T-cell (primary cell): ENCODE results near the gene UMAD1. TPM values are rescaled to one million over a fixed set of nuclear protein-coding genes. Genes with fewer than 3 reads are reported as not detected.

Experiments
- ATAC-seq, 4 experiments: fragments of 200-7000 bp in 3 of 4; fragments of 150-1000 bp in 1 of 4; cut with Tn5 transposase; replicated peaks in 1 of 4; 1 replicate in 3 of 4; 2 replicates in 1 of 4; pipeline ENCODE4 v1.10.0; 2021; ENCODE audit warnings: moderate library complexity in 3 of 4, mild to moderate bottlenecking in 2 of 4, moderate number of reproducible peaks in 1 of 4
- CTCF ChIA-PET, 2 donors: fragments of 300-600 bp; sonication (Branson Sonifier 250); formaldehyde crosslinking; loops; one replicate each; lab custom pipeline; 2022; ENCODE audit warnings: antibody characterized with exemption in 2 of 2; lab: Charles Lee
- POLR2A ChIA-PET, 2 donors: fragments of 300-600 bp; sonication (Branson Sonifier 250); formaldehyde crosslinking; loops; one replicate each; lab custom pipeline; 2022; ENCODE audit warnings: antibody characterized with exemption in 2 of 2; lab: Charles Lee
- DNase-seq, 35 experiments: peaks; one replicate each; pipeline versions ENCODE4 v3.0.0 to v3.0.0-alpha.2; 2013 to 2023
- H3K27ac ChIP-seq: one replicate; pipeline ENCODE4 v1.5.1; 2013; ENCODE audit warnings: low read length
- H3K27me3 ChIP-seq, 2 experiments: replicated peaks in 1 of 2; 1 replicate in 1 of 2; 2 replicates in 1 of 2; pipeline versions ENCODE4 v1.6.1 to v1.7.0; 2013; ENCODE audit warnings: low read length in 1 of 2, mixed read lengths in 1 of 2; ENCODE audit not compliant: control insufficient read depth in 2 of 2, insufficient read depth in 2 of 2; ENCODE audit errors: extremely low read depth in 1 of 2
- H3K36me3 ChIP-seq, 2 donors: 1 replicate in 1 of 2; 2 replicates in 1 of 2; pipeline versions ENCODE4 v1.6.1 to v1.7.0; 2013; ENCODE audit warnings: low read length in 1 of 2; ENCODE audit not compliant: control insufficient read depth in 2 of 2, insufficient read depth in 1 of 2; ENCODE audit errors: extremely low read depth in 1 of 2
- H3K4me1 ChIP-seq, 2 experiments: 1 replicate in 1 of 2; 2 replicates in 1 of 2; pipeline versions ENCODE4 v1.6.1 to v1.7.0; 2013; ENCODE audit warnings: low read length in 2 of 2, mixed read lengths in 1 of 2; ENCODE audit not compliant: insufficient read depth in 2 of 2, control insufficient read depth in 1 of 2; ENCODE audit errors: extremely low read depth in 1 of 2
- H3K4me3 ChIP-seq, 2 donors: 1 replicate in 1 of 2; 2 replicates in 1 of 2; pipeline versions ENCODE4 v1.5.1 to v1.7.0; 2013; ENCODE audit warnings: mild to moderate bottlenecking in 2 of 2, low read length in 1 of 2, moderate library complexity in 1 of 2; ENCODE audit not compliant: control insufficient read depth in 1 of 2; ENCODE audit errors: extremely low read depth in 1 of 2
- H3K9me3 ChIP-seq: 2 replicates; pipeline ENCODE4 v1.7.0; 2013
- H3K27ac Mint-ChIP-seq, 2 donors: one replicate each; pipeline ENCODE4 v1.8.0; 2020 to 2021; ENCODE audit warnings: mild to moderate bottlenecking in 2 of 2, mixed read lengths in 2 of 2
- H3K27me3 Mint-ChIP-seq, 2 donors: one replicate each; pipeline ENCODE4 v1.8.0; 2021 to 2022; ENCODE audit warnings: mixed read lengths in 2 of 2
- H3K36me3 Mint-ChIP-seq: one replicate; pipeline ENCODE4 v1.8.0; 2021; ENCODE audit warnings: mixed read lengths
- H3K4me1 Mint-ChIP-seq, 3 donors: one replicate each; pipeline ENCODE4 v1.8.0; 2020 to 2022; ENCODE audit warnings: mixed read lengths in 3 of 3, mild to moderate bottlenecking in 1 of 3
- H3K4me3 Mint-ChIP-seq, 3 donors: one replicate each; pipeline ENCODE4 v1.8.0; 2020 to 2022; ENCODE audit warnings: mild to moderate bottlenecking in 3 of 3, mixed read lengths in 3 of 3, moderate library complexity in 3 of 3
- H3K9me3 Mint-ChIP-seq, 3 donors: one replicate each; pipeline ENCODE4 v1.8.0; 2020 to 2022; ENCODE audit warnings: mixed read lengths in 3 of 3
- WGBS: methylation state at CpG from one replicate; pipeline ENCODE4 v1.1.5; 2013; ENCODE audit warnings: missing lambda C conversion rate; ENCODE audit not compliant: insufficient coverage; 5-methylcytosine and 5-hydroxymethylcytosine counted together
- total RNA-seq, 35 experiments: library from RNA in 6 of 35; stranded (reverse) in 6 of 35; fragments of 120-200 nt in 1 of 35; gene quantifications; one replicate each; pipeline versions ENCODE4 v1.2.1 to v1.2.4 and lab custom pipeline; 2013 to 2026

Gene UMAD1
- total RNA-seq, 5 donors from 2014 or later (not counting 1 experiment from before 2014, with no cell fraction given), result 13.8 to 19.8 (median 16.6) TPM

GRCh38 chr7:7761340-7761973, 120.9 kb downstream of the UMAD1 start:
- Histone ChIP-seq H3K27ac (peak overlapping the region; percentile 71), H3K36me3 (no peaks in the 10 kb centered on the region), H3K4me1 (peaks cover 7 to 22% of the 10 kb centered on the region in 2 experiments), H3K9me3 (no peaks in the 10 kb centered on the region), H3K27me3 (no peaks in the 10 kb centered on the region), H3K4me3 (peak overlapping the region; percentile 37 to 40)
- POLR2A ChIA-PET, result interaction anchor here (0.6 kb wide), 4 partner anchors 201 to 614 kb away, joined by 3 to 4 read pairs (median 3); no protein-coding TSS in a partner anchor
- no CpG with 5 or more reads among the region's 5 CpGs for WGBS
- H3K27ac Mint-ChIP-seq, result peak overlapping the region; percentile 97
- CTCF ChIA-PET, result interaction anchor here (0.6 to 3.2 kb wide), 10 partner anchors 10 to 449 kb away, joined by 3 to 34 read pairs (median 6); partner anchors contain the start of gene UMAD1 (in 1 of the 2)
- peaks cover 41 to 42% (median 42%) of the 10 kb centered on the region in 3 donors for H3K4me1 Mint-ChIP-seq
- ATAC-seq, result peak in 1 of 4 experiments; percentile 34
- peak overlapping the region; percentile 81 to 91 (median 84) for H3K4me3 Mint-ChIP-seq
- no peaks in the 10 kb centered on the region for H3K27me3 Mint-ChIP-seq
- H3K36me3 Mint-ChIP-seq, result no peaks in the 10 kb centered on the region
- peak in 2 of 35 experiments; percentile 11 to 64 for DNase-seq
- no peaks in the 10 kb centered on the region for H3K9me3 Mint-ChIP-seq

GRCh38 chr7:7761974-7762779, 121.6 kb downstream of the UMAD1 start:
- peak overlapping the region; percentile 81 to 91 (median 84) for H3K4me3 Mint-ChIP-seq
- Histone ChIP-seq H3K27me3 (no peaks in the 10 kb centered on the region), H3K4me1 (peaks cover 7 to 22% of the 10 kb centered on the region in 2 experiments), H3K36me3 (no peaks in the 10 kb centered on the region), H3K4me3 (peak overlapping the region; percentile 37 to 74), H3K27ac (peak overlapping the region; percentile 71), H3K9me3 (no peaks in the 10 kb centered on the region)
- peak in 5 of 35 experiments; percentile 10 to 67 (median 18) for DNase-seq
- peak overlapping the region; percentile 97 for H3K27ac Mint-ChIP-seq
- H3K4me1 Mint-ChIP-seq, result peaks cover 41 to 42% (median 42%) of the 10 kb centered on the region in 3 donors
- no peaks in the 10 kb centered on the region for H3K9me3 Mint-ChIP-seq
- POLR2A ChIA-PET, result interaction anchor here (0.6 kb wide), 3 partner anchors 200 to 614 kb away, joined by 3 read pairs; no protein-coding TSS in a partner anchor
- no peaks in the 10 kb centered on the region for H3K36me3 Mint-ChIP-seq
- CTCF ChIA-PET, result interaction anchor here in 1 of 2 donors (0.7 to 3.2 kb wide), 3 partner anchors 81 to 448 kb away, joined by 4 to 34 read pairs (median 8); partner anchors contain the start of gene UMAD1
- no peaks in the 10 kb centered on the region for H3K27me3 Mint-ChIP-seq
- WGBS, result 14% methylated on average over 2 of the region's 9 CpGs
- peak; percentile 72 to 79 (median 78) for ATAC-seq

GRCh38 chr7:7764520-7765396, 124.2 kb downstream of the UMAD1 start:
- no peaks in the 10 kb centered on the region for H3K9me3 Mint-ChIP-seq
- peak in 4 of 35 experiments; percentile 7 to 51 (median 16) for DNase-seq
- peak overlapping the region; percentile 90 to 93 for H3K27ac Mint-ChIP-seq
- CTCF ChIA-PET, result interaction anchor here (0.6 to 1.7 kb wide), 15 partner anchors 8 to 662 kb away, joined by 3 to 13 read pairs (median 3); partner anchors contain the start of gene UMAD1 (in 1 of the 2)
- H3K36me3 ChIP-seq, result no peaks in the 10 kb centered on the region
- H3K4me1 ChIP-seq, result peaks cover 7 to 22% of the 10 kb centered on the region in 2 experiments
- H3K4me1 Mint-ChIP-seq, result peaks cover 41 to 42% (median 42%) of the 10 kb centered on the region in 3 donors
- no peak overlapping the region for H3K4me3 Mint-ChIP-seq
- no CpG with 5 or more reads among the region's 3 CpGs for WGBS
- peak overlapping the region; percentile 59 for H3K27ac ChIP-seq
- no peak overlapping the region for H3K4me3 ChIP-seq
- no peaks in the 10 kb centered on the region for H3K27me3 ChIP-seq
- H3K27me3 Mint-ChIP-seq, result no peaks in the 10 kb centered on the region
- peak; percentile 68 to 80 (median 76) for ATAC-seq
- H3K9me3 ChIP-seq, result no peaks in the 10 kb centered on the region
- POLR2A ChIA-PET, result interaction anchor here (0.6 to 1.1 kb wide), 6 partner anchors 67 to 670 kb away, joined by 3 to 9 read pairs (median 4); partner anchors contain the start of gene UMAD1 (in 1 of the 2)
- peaks cover 3% of the 10 kb centered on the region for H3K36me3 Mint-ChIP-seq

GRCh38 chr7:7765422-7765821, 124.9 kb downstream of the UMAD1 start:
- POLR2A ChIA-PET, result interaction anchor here (0.6 to 1.1 kb wide), 6 partner anchors 67 to 670 kb away, joined by 3 to 9 read pairs (median 4); partner anchors contain the start of gene UMAD1 (in 1 of the 2)
- no peak for ATAC-seq

GRCh38 chr7:7766671-7767070, 126.1 kb downstream of the UMAD1 start:
- Mint-ChIP-seq H3K36me3 (peaks cover 3% of the 10 kb centered on the region), H3K4me3 (no peak overlapping the region), H3K9me3 (no peaks in the 10 kb centered on the region), H3K4me1 (peaks cover 44 to 48% (median 44%) of the 10 kb centered on the region in 3 donors), H3K27me3 (no peaks in the 10 kb centered on the region), H3K27ac (no peak overlapping the region)
- no peaks in the 10 kb centered on the region for H3K27me3 ChIP-seq
- H3K4me1 ChIP-seq, result peaks cover 4 to 21% of the 10 kb centered on the region in 2 experiments
- no peaks in the 10 kb centered on the region for H3K9me3 ChIP-seq
- ChIA-PET CTCF (interaction anchor here (1.1 to 1.3 kb wide), 2 partner anchors 11 to 85 kb away, joined by 3 to 7 read pairs; no protein-coding TSS in a partner anchor), POLR2A (no interaction called here)
- no peaks in the 10 kb centered on the region for H3K36me3 ChIP-seq
- no peak for DNase-seq
- ATAC-seq, result no peak
- H3K4me3 ChIP-seq, result no peak overlapping the region
- H3K27ac ChIP-seq, result no peak overlapping the region

More at GRCh38 chr7:7765422-7765821, 124.9 kb downstream of the UMAD1 start:
- Mint-ChIP-seq H3K27ac (peak overlapping the region; percentile 79 to 90), H3K36me3 (peaks cover 3% of the 10 kb centered on the region), H3K4me3 (no peak overlapping the region), H3K9me3 (no peaks in the 10 kb centered on the region), H3K27me3 (no peaks in the 10 kb centered on the region), H3K4me1 (peaks cover 41 to 44% (median 42%) of the 10 kb centered on the region in 3 donors)
- no peak overlapping the region for H3K4me3 ChIP-seq
- peak overlapping the region; percentile 59 for H3K27ac ChIP-seq
- no peak for DNase-seq
- H3K4me1 ChIP-seq, result peaks cover 7 to 22% of the 10 kb centered on the region in 2 experiments
- H3K9me3 ChIP-seq, result no peaks in the 10 kb centered on the region
- CTCF ChIA-PET, result interaction anchor here (0.6 to 1.5 kb wide), 8 partner anchors 14 to 436 kb away, joined by 3 to 13 read pairs (median 4); partner anchors contain the start of gene UMAD1 (in 1 of the 2)
- H3K36me3 ChIP-seq, result no peaks in the 10 kb centered on the region
- no peaks in the 10 kb centered on the region for H3K27me3 ChIP-seq
